Caco-2 (cell line): ENCODE data around the gene PEX5. TPM values are rescaled to one million over a fixed set of nuclear protein-coding genes. Genes with fewer than 3 reads are reported as not detected.

Experiments used
- BruUV-seq: library from RNA; stranded (reverse); fragments of 400-500 nt; replicated peaks from 2 replicates; lab custom pipeline; 2021; lab: Mats Ljungman, UMichigan
- CTCF ChIA-PET: fragments of 300-600 bp; sonication (Branson Sonifier 250); formaldehyde crosslinking; loops from one replicate; lab custom pipeline; 2022; ENCODE audit warnings: antibody characterized with exemption; lab: Charles Lee
- POLR2A ChIA-PET: fragments of 300-600 bp; sonication (Branson Sonifier 250); formaldehyde crosslinking; loops from one replicate; lab custom pipeline; 2022; ENCODE audit warnings: antibody characterized with exemption; lab: Charles Lee
- DNase-seq, 2 experiments: peaks; one replicate each; pipeline versions ENCODE4 v3.0.0 to v3.0.0-alpha.2; 2020 to 2022
- H3K27me3 ChIP-seq: replicated peaks from 2 replicates; pipeline ENCODE4 v1.6.0; 2011; ENCODE audit warnings: low read length; ENCODE audit not compliant: control insufficient read depth, insufficient read depth
- H3K36me3 ChIP-seq: 2 replicates; pipeline ENCODE4 v1.5.1; 2011; ENCODE audit warnings: low read length; ENCODE audit not compliant: control insufficient read depth, insufficient read depth
- H3K4me1 ChIP-seq: fragments of 250-450 bp; sonication (Bioruptor Pico); 2 replicates; pipeline ENCODE4 v1.5.1; 2020; ENCODE audit warnings: mild to moderate bottlenecking
- H3K4me3 ChIP-seq: 2 replicates; pipeline ENCODE4 v1.5.1; 2011; ENCODE audit warnings: low read depth, mild to moderate bottlenecking, control low read depth, low read length
- H3K9me3 ChIP-seq: fragments of 250-450 bp; sonication (Bioruptor Pico); 2 replicates; pipeline ENCODE4 v1.5.1; 2020; ENCODE audit warnings: mild to moderate bottlenecking, moderate library complexity
- H3K27ac Mint-ChIP-seq: one replicate; pipeline ENCODE4 v1.8.0; 2022; ENCODE audit warnings: mixed read lengths; ENCODE audit not compliant: unreplicated experiment
- H3K27me3 Mint-ChIP-seq: one replicate; pipeline ENCODE4 v1.8.0; 2022; ENCODE audit warnings: mixed read lengths; ENCODE audit not compliant: insufficient read depth, unreplicated experiment
- H3K36me3 Mint-ChIP-seq: one replicate; pipeline ENCODE4 v1.8.0; 2022; ENCODE audit warnings: mild to moderate bottlenecking, mixed read lengths; ENCODE audit not compliant: insufficient read depth, unreplicated experiment
- H3K4me1 Mint-ChIP-seq: one replicate; pipeline ENCODE4 v1.8.0; 2022; ENCODE audit warnings: low read depth, mixed read lengths; ENCODE audit not compliant: unreplicated experiment
- H3K4me3 Mint-ChIP-seq: one replicate; pipeline ENCODE4 v1.8.0; 2022; ENCODE audit warnings: mild to moderate bottlenecking, moderate library complexity, mixed read lengths; ENCODE audit not compliant: unreplicated experiment
- H3K9me3 Mint-ChIP-seq: one replicate; pipeline ENCODE4 v1.8.0; 2022; ENCODE audit warnings: mixed read lengths; ENCODE audit not compliant: unreplicated experiment
- intact Hi-C: fragments of 100-400 bp; cut with micrococcal nuclease; formaldehyde crosslinking; loops from one replicate; pipeline ENCODE4 v1.10.0; 2022; ENCODE audit not compliant: unreplicated experiment
- total RNA-seq: library from RNA; stranded (reverse); gene quantifications from 2 replicates; pipeline ENCODE4 v1.2.3, GENCODE V29; 2022
- TF ChIP-seq, protein P1 (sequence below), 2 experiments: fragments of 200-600 bp in 1 of 2; IDR thresholded peaks; 1 replicate in 1 of 2; 2 replicates in 1 of 2; pipeline versions ENCODE4 v1.5.1 to v1.8.0; 2011 to 2022; ENCODE audit warnings: antibody characterized with exemption in 1 of 2, control low read depth in 1 of 2, inconsistent platforms in 1 of 2, low read depth in 1 of 2, low read length in 1 of 2, mild to moderate bottlenecking in 1 of 2, moderate library complexity in 1 of 2; ENCODE audit not compliant: insufficient read depth in 1 of 2, severe bottlenecking in 1 of 2, unreplicated experiment in 1 of 2

PEX5 gene
- total RNA-seq, 1 experiment from 2014 or later, result 74.5 TPM

DNA sequence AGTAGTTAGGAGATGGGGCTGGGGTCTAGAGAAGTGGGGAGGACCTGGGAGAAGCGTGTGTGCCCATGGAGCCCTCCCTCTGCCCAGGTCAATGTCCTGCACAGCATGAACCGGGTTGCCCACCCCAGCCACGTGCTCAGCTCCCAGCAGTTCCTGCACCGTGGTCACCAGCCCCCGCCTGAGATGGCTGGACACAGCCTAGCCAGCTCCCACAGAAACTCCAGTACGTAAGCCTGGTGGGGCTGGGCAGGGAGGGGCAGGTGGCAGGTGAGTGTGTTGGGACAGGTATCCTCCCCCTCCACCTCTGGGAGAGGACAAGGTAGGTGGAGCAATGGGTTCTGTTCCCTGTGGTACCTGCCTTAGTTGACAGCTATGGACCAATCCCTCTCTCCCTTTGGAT, 38.6 kb upstream of the PEX5 start:
- intact Hi-C loops, result no loop called here
- TF ChIP-seq, protein P1, sequence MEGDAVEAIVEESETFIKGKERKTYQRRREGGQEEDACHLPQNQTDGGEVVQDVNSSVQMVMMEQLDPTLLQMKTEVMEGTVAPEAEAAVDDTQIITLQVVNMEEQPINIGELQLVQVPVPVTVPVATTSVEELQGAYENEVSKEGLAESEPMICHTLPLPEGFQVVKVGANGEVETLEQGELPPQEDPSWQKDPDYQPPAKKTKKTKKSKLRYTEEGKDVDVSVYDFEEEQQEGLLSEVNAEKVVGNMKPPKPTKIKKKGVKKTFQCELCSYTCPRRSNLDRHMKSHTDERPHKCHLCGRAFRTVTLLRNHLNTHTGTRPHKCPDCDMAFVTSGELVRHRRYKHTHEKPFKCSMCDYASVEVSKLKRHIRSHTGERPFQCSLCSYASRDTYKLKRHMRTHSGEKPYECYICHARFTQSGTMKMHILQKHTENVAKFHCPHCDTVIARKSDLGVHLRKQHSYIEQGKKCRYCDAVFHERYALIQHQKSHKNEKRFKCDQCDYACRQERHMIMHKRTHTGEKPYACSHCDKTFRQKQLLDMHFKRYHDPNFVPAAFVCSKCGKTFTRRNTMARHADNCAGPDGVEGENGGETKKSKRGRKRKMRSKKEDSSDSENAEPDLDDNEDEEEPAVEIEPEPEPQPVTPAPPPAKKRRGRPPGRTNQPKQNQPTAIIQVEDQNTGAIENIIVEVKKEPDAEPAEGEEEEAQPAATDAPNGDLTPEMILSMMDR (IDR thresholded peaks at IDR 0.05; ENCODE audit: insufficient read depth in 1 of 2, low read depth in 1 of 2, low read length in 1 of 2, severe bottlenecking in 1 of 2, unreplicated experiment in 1 of 2), result no peak
- Mint-ChIP-seq H3K36me3 (peaks cover 17% of the 10 kb centered on the region), H3K9me3 (no peaks in the 10 kb centered on the region), H3K27ac (no peak overlapping the region), H3K4me3 (no peak overlapping the region), H3K4me1 (no peaks in the 10 kb centered on the region), H3K27me3 (no peaks in the 10 kb centered on the region)
- CTCF ChIA-PET, result no interaction called here
- Histone ChIP-seq H3K9me3 (no peaks in the 10 kb centered on the region), H3K27me3 (no peaks in the 10 kb centered on the region), H3K36me3 (peaks cover 2% of the 10 kb centered on the region; the same call in 1 of the 2 replicates), H3K4me3 (no peak overlapping the region), H3K4me1 (no peaks in the 10 kb centered on the region)
- no TSS peak for BruUV-seq
- POLR2A ChIA-PET, result interaction anchor here (0.7 kb wide), 1 partner anchor 491 kb away, joined by 4 read pairs; no protein-coding TSS in a partner anchor
- DNase-seq, result no peak

DNA sequence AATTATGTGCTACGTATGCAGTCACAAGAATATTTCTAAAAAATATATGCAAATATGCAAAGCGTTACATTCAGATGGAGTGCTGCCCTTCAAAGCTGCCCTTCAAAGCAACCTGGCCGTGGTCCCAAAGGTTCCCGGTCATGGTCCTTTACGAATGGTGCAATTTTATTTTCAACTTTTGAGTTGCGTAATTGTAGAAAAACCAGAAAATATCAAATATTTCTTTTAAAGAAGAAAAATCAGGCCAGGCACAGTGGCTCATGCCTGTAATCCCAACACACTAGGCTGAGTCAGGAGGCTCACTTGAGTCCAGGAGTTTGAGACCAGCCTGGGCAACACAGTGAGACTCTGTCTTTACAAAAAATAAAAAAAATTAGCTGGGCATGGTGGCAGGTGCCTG, 38.0 kb upstream of the PEX5 start:
- no peaks in the 10 kb centered on the region for H3K9me3 ChIP-seq
- CTCF ChIA-PET, result no interaction called here
- POLR2A ChIA-PET, result no interaction called here
- no peaks in the 10 kb centered on the region for H3K27me3 ChIP-seq
- Mint-ChIP-seq H3K27ac (no peak overlapping the region), H3K4me1 (no peaks in the 10 kb centered on the region), H3K27me3 (no peaks in the 10 kb centered on the region), H3K36me3 (peaks cover 13% of the 10 kb centered on the region), H3K9me3 (no peaks in the 10 kb centered on the region), H3K4me3 (no peak overlapping the region)
- TF ChIP-seq, protein P1 (IDR thresholded peaks at IDR 0.05; ENCODE audit: insufficient read depth in 1 of 2, low read depth in 1 of 2, low read length in 1 of 2, severe bottlenecking in 1 of 2, unreplicated experiment in 1 of 2), result no peak
- no peaks in the 10 kb centered on the region for H3K4me1 ChIP-seq
- no TSS peak for BruUV-seq
- H3K4me3 ChIP-seq, result no peak overlapping the region
- peaks cover 2% of the 10 kb centered on the region; the same call in 1 of the 2 replicates for H3K36me3 ChIP-seq
- intact Hi-C loops, result no loop called here
- DNase-seq, result no peak

DNA sequence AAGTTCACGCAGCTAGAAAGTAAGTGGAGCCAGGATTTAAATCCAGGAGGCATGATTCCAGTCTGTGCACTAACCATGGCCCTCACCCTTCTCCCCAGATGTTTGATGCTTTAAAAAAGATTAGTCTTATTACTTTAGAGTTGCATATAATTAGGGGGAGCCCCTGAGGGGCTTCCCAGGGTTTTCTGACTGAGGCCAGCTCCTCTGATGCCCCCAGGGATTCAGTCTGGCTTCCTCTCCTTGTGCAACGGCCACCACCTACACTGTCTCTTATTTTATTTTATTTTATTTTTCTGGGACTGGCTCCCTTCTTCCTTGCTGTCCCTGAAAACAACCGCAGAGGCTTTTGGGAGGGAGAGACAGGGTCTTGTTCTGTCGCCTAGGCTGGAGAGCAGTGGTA, 36.7 kb upstream of the PEX5 start:
- peaks cover 2% of the 10 kb centered on the region for H3K36me3 ChIP-seq
- Mint-ChIP-seq H3K4me1 (no peaks in the 10 kb centered on the region), H3K36me3 (peaks cover 10% of the 10 kb centered on the region), H3K27ac (no peak overlapping the region), H3K4me3 (no peak overlapping the region), H3K27me3 (no peaks in the 10 kb centered on the region), H3K9me3 (no peaks in the 10 kb centered on the region)
- no peak for DNase-seq
- H3K4me1 ChIP-seq, result no peaks in the 10 kb centered on the region
- BruUV-seq, result no TSS peak
- CTCF ChIA-PET, result no interaction called here
- TF ChIP-seq, protein P1 (IDR thresholded peaks at IDR 0.05; ENCODE audit: insufficient read depth in 1 of 2, low read depth in 1 of 2, low read length in 1 of 2, severe bottlenecking in 1 of 2, unreplicated experiment in 1 of 2), result no peak
- intact Hi-C loops, result no loop called here
- POLR2A ChIA-PET, result no interaction called here
- H3K27me3 ChIP-seq, result no peaks in the 10 kb centered on the region
- no peak overlapping the region for H3K4me3 ChIP-seq
- H3K9me3 ChIP-seq, result no peaks in the 10 kb centered on the region
